ENCODE measurements around the gene ITIH4.

GRCh38 chr3:52877085-52877484 is 46.6 kb upstream of the ITIH4 start:
- no peak for TF ChIP-seq CTCF (IDR thresholded peaks at IDR 0.05)
- no peak for TF ChIP-seq POLR2A (IDR thresholded peaks at IDR 0.05)
